IPS DF 4.7 (cell line): ENCODE measurements around the gene PON2.
"Not testable (repeated sequence)": the region's sequence is repeated elsewhere in the genome, so short reads cannot be mapped to it uniquely, and the experiment has no call there.

Source experiments
- DNase-seq: peaks from one replicate; pipeline ENCODE4 v3.0.0-alpha.2; 2013; ENCODE audit warnings: low spot score; ENCODE audit errors: extremely low read depth

The PON2 gene

DNA sequence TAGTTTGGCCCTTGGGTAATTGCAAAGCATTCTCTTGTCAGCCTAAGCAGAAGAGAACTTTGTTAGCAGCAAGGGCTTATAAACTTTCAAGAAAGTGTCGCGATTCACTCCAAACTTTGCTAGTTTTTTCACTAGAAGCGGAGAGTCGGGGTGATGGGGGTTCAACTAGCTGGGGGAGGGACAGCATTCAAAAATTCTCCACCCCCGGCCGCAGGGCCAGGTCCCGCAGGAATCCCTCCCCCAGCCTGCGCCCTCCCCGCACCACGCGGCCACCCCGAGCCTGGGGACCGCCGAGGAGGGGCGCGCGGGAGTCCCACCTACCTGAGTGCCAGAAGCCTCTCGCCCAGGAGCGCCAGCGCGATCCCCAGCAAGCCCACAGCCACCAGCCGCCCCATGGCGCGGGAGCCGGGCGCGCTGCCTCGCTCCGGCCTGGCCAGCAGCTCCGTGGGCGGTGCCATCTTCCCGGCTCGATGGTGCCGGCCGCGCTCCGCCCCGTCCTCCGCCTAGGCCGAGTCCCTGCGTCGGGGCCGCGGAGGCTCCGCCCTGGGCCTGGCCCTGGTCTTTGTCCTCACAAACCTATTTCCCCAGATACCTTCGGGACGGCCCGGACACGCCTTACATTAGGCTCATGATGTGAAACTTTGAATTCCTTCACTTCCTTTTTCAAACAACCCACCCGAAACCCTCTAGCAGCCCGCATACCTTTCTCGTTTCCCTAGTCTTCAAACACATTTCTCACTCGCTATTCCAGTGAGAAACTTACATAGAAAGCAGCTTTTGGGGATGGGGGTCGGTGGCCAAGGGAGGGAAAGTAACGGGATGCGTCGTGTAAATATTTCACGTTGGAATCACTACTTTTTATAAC lies at the start of gene PON2:
PON2 (minus strand) TSS at position 472 of the 865 bp plus-strand sequence; CDS start at position 395, 77 bp downstream.
- peak; percentile 41 for DNase-seq

DNA sequence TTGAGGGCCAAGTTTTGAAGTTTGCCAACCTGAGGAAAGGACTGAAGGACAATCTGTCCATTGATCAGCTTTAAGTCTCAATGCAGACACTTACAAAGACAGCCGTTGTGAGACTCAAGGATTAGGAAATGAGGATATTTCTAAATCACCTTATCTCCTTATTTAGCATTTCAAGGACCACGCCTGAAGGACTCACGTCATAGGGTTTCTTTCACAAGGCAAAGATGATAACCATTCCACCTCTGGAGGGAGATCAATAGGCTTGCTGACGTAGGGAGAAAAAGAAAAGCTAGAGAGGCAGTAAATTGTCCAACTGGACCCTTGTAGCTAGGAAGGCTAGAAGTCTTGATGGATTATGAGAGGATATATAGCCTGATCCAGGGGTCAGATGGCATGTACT lies 47.6 kb upstream of the PON2 start:
- no peak for DNase-seq

DNA sequence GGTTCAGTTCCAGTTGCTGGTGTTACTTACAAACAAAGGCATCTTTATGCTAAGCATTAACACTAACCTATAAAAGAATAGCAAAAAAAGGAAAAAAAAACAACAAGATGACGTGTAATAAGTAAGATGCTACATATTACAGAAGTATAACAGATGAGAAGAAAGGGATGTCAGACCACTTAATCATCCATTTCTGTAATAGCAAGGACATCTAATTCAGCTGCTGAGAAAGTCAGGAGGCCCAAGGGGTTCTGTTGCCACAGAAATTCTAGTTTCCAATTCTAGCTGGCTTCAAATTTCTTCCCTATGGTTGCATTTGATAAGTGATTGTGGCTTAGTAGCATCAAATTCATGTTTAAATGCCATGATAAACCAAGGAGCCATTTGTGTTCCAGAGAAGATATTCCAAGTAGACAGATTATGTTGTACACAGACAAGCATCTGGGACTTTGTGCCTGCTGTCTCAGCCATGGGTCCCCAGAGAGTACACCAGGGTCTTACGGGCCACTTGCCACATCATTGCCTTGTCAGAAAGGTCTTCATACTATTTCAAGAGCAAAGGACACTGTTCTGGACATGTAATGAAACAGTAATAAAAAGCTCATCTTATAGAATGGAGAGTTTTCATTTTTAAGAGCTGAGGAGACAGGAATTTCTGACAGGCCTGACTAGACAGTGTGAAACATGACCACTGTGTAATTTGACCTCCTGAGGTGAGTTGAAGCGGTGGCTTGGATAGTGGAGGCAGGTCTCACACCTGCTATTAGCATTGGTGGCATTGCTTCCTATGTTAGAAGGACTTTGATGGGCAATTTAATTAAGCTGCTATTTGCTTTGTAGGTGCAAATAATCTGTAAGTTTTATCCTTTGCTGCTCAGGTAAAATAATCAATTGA lies 46.7 kb upstream of the PON2 start:
- no peak for DNase-seq

DNA sequence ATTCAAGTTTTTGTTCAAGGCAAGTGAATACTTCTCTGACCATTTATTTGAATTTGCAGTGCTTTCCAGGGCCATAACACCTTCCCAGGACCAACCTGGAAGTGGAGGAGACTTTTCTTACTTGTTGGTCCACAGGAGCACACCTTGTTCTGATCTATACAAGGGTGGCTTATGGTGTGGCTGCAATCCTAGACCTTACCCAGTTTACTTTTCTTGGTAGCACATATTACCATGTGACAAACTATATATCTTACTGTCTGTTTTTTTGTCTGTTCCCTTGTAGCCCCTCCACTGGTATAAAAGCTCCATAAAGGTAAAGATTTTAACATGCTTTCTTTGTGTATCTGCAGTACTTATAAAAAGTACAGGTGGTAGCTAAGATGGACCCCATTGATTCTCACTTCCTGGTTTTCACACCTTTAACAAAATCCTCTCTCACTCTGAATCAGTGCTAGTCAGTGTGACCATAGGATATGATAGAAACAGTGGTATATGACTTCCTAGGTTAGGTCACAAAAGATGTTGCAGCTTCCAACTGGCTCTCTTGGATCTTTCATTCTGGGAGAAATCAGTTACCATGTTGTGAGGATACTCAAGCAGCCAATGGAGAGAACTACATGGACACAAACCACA lies 45.3 kb upstream of the PON2 start:
- no peak for DNase-seq

DNA sequence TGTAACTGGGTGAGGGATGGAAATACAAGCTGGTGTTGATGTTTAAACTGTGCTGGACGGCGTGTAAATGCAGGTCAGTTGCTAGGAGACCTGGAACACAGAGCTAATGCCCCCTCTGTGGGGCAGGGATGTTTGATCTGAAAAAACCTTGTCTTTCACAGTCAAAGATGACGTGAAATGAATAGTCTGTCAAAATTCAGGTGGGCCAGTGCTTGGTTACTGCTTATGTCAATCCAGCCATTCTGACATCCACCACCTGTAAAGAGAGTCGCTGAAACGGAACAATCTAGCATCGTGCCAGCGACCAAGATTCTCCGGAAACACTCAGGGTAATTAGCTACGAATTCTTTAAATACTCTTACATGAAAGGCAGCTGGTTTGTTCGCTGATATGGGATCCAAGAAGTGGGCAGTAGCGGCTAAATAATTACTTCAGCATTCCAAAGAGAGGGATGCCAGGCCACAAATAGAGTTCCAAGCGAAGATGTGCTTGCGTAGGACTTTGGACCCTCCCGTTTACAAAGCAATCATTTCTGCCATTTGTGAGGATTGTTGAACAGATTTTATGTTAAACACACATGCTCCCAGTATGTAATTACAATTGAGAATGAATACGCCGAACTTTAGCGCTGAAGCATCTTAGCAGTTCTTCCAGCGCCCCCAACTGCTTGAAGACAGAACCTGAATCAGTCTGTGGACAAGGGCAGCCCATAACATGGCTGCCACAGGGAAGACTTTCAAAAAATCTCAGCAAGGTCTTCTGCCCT lies 43.6 kb upstream of the PON2 start:
- no peak for DNase-seq

DNA sequence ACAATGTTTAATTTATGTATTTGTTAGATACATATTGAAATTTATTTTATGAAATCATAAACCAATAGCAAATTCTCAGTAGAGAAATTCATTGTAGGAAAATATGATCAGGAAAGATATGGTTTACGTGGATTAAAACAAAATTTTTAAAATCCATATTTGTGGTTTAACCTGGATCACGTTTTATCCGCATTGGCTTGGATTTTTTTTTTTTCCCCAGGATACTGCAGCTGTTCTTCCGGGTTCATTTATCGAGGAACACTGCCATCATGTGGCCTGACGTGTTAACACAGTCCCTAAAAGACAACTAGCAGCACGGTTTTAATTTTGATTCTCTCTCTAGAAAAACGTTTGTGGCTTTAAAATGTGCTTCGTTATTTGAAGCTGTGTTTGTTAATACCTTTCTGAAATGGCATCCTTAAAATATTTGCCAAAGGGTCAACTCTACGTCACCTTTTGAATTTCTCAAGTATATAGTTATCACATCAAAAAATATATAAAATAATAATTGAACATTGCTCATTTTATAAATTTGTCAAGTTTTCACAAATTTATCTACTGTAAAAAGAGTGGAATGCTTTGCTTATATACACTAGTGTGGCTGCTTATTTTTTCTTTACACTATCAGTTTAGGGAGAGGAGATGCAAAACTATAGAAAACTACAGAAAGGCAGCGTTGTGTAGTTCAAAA lies 42.2 kb upstream of the PON2 start:
- DNase-seq = no peak

DNA sequence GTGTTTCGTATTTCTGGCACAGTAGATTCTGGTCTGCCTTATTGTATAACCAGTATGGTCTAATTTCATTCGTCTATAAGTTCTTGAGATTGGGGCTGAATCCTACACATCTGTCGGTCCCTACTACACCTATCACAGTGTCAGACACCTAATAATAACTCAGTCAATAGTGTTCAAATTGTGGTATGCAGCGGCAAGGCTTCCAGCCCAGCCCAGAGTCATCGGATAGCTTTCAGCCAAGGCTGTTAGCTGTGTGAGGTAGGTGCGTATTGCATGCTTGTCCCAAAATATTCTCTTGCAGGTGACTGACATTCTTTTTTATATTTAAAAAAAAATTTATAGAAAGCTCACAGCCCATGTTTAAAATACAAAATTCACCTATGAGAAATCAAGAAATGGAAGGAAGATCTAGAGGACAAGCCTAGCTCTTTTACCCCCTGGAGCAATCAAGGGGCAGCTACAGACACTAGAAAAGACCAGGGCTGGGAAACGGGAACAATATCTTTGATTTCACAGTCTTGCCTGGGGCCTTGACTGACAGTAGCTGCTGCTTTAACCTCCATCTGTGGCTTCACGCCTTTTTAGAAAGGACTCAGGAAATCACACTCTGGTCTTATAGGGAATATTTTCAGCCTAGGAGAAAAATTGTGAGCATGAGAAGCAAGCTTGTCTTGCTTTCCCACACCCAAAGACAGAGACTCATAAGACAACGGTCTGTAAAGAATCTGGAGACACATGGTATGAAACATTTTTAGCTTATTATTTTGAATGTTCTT lies 41.4 kb upstream of the PON2 start:
- DNase-seq = no peak

DNA sequence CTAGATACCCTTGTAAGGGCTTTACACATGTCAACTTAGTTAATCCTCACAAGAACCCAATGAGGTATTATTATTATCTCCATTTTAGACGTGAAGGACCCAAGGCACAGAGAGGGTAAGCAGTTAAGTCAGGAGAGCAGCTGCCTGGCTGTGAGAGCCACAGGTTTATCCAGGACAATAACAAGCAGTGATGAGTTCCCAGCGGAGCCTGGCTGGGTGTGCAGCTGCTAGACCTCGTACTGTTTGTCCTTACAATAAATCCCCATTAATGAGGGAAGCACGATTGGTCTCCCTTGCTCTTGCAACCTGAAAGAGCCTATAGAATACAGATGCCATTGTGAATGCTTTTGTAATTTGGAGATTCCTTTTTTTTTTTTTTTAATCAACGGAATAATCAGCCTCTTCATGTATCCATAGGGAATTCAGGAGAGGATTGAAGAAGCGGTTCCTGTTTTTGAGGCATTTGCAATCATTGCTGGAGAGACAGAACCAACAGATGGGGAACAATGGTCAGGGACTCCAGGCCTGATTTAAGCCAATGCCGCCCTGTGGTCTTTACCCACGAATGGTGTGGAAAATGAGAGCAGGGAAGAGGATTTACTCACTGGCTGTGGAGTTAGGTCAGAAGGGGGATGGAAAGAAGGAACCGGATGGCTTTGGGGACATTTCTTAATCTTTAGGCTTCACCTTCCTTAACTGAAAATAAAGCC lies 38.6 kb upstream of the PON2 start:
- DNase-seq = no peak

DNA sequence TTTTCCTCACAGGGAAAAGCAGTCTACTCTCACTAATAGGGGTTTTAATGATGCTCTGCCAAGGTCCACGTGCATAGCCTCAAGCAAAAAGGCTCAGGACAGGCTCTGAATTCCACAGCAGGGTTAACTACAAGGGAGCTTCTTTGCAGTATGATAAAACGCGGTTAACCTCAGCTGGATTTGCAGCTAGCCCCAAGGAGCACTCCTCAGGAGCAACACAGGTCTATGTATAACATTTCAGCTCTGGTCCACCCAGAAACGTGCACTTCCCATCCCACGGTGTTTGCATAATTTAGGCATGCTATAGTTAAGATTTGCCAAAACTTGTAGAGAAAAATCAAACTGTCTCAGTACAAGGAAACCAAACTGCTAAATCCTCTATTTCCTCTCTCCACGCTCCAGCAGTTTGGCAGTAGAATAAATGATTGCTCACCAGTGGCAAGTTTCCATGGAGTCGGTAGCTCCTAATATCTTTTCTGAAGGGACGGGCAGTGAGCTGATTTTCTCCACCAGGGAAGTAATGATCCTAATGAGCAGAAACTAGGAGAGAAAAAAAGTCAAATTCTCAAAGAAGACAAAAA lies 37.8 kb upstream of the PON2 start:
- DNase-seq = no peak

DNA sequence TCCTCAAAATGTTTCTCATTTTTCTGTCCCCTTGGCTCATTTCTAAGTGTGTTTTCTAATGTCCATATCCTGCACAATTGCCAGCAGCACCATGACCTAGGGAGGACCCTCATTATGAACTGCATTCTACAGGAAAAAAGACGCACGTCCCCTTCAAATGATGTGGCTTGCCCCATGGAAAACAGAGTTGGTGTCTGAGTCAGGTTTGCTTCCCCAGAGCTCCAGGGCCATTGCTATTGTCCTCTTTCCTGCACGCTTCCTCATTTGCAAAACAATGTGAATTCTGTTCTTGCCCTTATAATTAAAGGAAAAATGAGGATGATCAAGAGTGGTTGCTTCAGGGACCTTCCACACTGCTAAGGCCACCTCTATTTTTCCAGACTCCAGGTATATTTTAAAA lies 36.2 kb upstream of the PON2 start:
- DNase-seq = no peak

DNA sequence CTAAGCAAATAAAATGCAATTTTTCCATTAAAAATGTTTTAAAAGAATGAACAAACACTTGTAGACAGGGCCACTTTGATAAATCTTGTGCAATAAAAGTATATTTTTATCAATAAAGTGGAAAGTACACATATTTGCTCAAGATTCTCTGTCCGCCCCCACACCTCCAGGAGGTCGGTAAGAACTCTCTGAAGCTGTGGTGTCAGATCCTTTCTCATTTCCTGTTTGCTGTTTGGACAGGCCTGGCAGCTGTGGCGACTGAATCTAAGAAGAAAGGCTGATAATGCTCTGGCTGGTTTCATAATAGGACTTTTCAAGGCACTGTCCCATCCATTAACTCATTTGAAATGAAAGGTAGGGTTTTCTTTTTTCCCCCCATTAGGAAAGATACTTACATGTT lies 35.6 kb upstream of the PON2 start:
- DNase-seq = no peak

DNA sequence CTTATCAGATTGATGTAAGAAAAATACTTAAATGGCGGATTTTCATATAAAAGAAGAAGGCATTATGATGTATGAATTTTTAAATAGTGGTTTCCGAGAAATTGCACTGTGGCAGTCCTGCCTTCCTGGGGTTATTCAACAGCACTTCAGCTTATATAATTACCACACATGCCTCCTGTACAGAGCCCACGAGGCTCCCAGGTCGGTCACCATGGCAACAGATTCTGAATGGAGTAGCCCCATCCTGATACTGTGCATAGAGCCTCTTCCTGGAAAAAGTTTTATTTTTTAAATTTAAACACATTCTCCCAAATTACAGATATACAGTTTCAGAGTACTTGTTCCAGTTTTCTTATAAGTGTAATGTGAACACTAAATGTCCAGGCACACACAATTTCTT lies 35.0 kb upstream of the PON2 start:
- no peak for DNase-seq

DNA sequence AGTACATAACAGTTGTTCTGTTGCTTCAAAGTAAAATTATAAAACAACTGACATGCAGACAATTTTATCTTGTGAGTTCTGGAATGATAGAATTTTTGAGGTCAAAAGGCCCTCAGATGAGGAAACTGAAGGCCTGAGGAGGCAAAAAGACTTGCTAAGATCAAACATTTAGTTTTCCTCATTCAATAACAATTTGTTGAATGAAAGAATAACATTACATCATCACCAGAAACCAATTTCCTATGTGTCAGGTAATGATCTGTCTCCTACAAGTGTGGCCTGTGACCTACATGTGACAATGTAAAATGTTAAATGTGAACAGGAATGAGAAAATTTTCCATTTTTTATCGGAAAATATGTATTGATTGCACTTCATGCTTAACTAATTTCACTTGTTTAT lies 34.4 kb upstream of the PON2 start:
- no peak for DNase-seq

DNA sequence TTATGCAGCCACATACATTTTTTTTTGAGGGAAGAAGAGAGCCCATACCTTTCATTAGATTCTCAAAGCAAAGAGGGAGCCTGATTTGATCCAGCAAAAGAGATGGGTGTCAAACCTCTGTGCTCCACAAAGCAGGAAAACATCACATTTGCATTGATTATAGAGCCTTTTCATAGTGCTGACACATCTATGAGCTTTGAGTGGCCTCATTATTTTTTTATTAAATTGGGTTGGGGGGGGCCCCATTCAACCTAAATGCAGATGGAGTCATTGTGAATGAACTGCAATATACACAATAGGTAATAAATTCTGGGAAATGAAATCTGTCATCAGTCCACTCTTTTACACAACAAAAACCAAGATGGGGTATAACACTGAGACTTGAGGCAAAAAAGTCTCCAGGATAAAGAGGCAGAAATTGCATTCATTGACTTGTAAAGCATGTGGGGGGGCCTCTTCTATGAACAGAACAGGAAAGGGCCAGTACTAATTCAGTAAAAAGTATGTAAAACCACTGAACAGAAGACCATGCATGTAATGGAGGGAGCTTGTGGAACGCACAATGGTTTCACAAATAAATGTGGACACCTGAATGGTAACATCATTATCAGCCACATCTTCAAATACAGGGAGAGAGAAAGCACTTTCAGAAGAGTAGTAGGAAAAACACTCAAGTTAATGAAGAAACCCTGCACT lies 33.2 kb upstream of the PON2 start:
- no peak for DNase-seq

DNA sequence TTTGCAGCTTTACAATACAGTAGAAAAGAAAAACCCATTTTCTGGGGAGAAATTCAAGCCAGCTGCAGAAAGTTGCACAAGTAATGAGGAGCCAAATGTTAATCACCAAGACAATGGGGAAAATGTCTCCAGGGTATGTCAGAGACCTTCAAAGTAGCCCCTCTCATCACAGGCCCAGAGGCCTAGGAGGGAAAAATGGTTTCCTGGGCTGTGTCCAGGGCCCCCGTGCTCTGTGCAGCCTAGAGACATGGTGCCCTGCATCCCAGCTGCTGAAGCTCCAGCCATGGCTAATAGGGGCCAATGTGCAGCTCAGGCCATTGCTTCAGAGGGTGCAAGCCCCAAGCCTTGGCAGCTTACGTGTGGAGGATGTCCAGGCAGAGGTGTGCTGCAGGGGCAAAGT lies 25.8 kb upstream of the PON2 start:
- DNase-seq = not testable (repeated sequence)

DNA sequence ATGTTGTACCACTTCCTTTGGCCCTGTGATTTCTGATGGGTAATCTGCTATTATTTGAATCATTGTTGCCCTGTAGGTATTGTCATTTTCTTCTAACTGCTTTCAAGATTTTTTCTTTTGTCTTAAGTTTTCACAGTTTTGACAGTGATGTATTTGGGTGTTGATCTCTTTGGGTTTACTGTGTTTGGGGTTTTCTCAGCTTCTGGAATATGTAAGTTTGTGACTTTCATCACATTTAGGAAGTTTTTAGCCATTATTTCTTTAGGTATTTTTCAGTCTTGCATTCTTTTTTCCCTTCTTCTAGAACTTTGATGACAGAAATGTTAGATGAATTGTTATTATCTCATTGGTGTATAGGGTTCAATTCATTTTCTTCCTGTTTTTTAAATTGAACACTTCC lies 23.1 kb upstream of the PON2 start:
- DNase-seq = no peak

DNA sequence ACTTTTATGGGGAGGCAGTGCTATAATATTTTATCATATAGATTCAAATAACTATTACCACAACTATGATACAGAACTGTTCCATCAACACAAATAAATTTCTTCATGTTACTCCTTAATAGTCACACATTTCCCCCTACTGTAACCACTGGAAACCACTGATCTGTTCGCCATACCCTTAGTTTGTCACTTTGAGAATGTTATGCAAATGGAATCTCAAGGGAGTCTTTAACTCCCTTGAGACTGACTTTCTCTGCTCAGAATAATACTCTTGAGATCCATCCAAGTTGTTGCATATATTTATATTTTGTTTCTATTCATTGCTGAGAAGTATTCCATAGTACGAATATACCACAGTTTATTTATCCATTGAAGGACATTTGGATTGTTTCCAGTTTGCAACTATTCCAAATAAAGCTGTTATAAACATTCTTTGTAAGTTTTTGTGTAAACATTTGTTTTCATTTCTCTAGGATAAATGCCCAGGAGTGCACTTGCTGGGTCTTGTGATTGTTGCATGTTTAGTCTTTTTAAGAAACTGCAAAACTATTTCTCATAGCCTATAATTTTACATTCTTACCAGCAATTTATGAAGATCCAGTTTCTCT lies 19.7 kb upstream of the PON2 start:
- DNase-seq = no peak

DNA sequence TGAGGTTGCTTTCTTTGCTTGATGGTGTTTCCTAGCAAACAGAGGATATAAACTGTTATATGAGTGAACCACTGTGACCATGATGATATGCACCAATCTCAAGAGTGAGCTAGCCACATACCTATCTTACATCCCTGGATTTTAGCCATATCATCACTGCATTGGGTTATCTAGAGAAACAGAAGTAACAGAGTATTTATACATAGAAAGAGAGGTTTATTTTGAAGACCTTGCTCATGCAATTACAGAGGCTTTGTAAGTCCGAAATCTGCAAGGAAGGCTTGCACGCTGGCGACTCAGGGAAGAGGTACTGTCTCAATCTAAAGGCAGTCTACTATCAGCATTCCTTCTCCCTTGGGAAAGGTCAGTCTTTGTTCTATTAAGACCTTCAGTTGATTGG lies 11.8 kb upstream of the PON2 start:
- no peak for DNase-seq
